ENCODE measurements around the gene NRCAM.

NRCAM gene

DNA sequence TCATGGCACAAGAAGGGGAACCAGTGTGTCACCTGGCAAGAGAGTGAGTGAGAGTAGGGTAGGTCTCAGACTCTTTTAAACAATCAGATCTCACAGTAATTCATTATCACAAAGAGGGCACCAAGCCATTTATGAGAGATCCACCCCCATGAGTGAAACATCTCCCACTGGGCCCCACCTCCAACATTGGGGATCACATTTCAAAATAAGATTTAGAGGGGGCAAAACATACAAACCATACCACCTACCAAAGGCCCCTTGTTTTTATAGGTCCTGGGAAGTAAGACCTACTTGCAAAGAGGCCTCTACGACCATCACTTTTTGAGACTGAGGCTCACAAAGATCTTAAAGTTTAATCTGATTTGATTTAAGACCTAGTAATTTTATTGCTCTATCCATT lies 134.9 kb downstream of the NRCAM start:
- Histone ChIP-seq H3K27ac (ENCODE audit: extremely low read depth, low read depth, low read length) (no peak overlapping the region), H3K36me3 (ENCODE audit: control insufficient read depth in 2 of 2, insufficient read depth in 1 of 2, low read length in 2 of 2) (no peaks in the 10 kb centered on the region), H3K9me3 (ENCODE audit: control insufficient read depth, insufficient read depth, low read depth, low read length) (no peaks in the 10 kb centered on the region), H3K4me1 (ENCODE audit: control insufficient read depth, insufficient read depth, low read length) (peaks cover 7% of the 10 kb centered on the region; the same call in 1 of the 2 replicates), H3K4me3 (ENCODE audit: low read depth, low read length) (no peak overlapping the region)
- CTCF ChIA-PET, result no interaction called here
- TF ChIP-seq ZNF350 (tag by site-specific recombination; IDR thresholded peaks at IDR 0.05) (no peak), ZFHX2 (tag by site-specific recombination; conservative IDR thresholded peaks at IDR 0.05) (peak; percentile 46), EGR2 (tag by site-specific recombination; IDR thresholded peaks at IDR 0.05; ENCODE audit: low read depth) (0 out of 2 replicates have a peak, but pooled peaks have one; percentile 38), ZNF585B (tag by site-specific recombination; IDR thresholded peaks at IDR 0.05) (no peak), ZNF530 (tag by site-specific recombination; IDR thresholded peaks at IDR 0.05; ENCODE audit: low read depth) (no peak), ZNF48 (tag by site-specific recombination; IDR thresholded peaks at IDR 0.05) (no peak), GLIS1 (tag by site-specific recombination; IDR thresholded peaks at IDR 0.05) (peak; percentile 95)
- POLR2A ChIA-PET, result no interaction called here

DNA sequence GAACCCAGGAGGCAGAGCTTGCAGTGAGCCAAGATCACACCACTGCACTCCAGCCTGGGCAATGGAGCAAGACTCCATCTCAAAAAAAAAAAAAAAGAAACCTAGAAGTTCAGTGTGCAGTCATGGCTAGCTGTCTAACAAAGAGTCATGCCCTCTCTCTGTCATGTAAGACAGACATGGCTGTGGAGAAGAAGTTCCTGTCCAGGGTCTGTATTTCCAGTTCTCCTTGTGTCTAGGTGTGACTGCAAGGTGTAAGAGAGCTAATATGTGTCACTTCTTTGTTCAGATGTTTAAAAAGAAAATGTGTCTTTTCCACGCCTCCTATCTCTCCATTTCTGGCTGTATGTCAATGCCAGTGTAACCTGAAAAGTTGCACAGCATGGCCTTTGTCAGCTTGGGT lies 139.5 kb downstream of the NRCAM start:
- POLR2A ChIA-PET, result no interaction called here
- Histone ChIP-seq H3K4me1 (ENCODE audit: control insufficient read depth, insufficient read depth, low read length) (no peaks in the 10 kb centered on the region), H3K36me3 (ENCODE audit: control insufficient read depth in 2 of 2, insufficient read depth in 1 of 2, low read length in 2 of 2) (no peaks in the 10 kb centered on the region), H3K9me3 (ENCODE audit: control insufficient read depth, insufficient read depth, low read depth, low read length) (no peaks in the 10 kb centered on the region), H3K27ac (ENCODE audit: extremely low read depth, low read depth, low read length) (no peak overlapping the region), H3K4me3 (ENCODE audit: low read depth, low read length) (no peak overlapping the region)
- TF ChIP-seq ZBTB17 (tag by site-specific recombination; IDR thresholded peaks at IDR 0.05), result no peak
- no peak for TF ChIP-seq ZNF16 (tag by site-specific recombination; IDR thresholded peaks at IDR 0.05; ENCODE audit: low read depth)
- TF ChIP-seq ZNF776 (tag by site-specific recombination; IDR thresholded peaks at IDR 0.05; ENCODE audit: borderline replicate concordance), result no peak
- TF ChIP-seq ZNF654 (tag by site-specific recombination; IDR thresholded peaks at IDR 0.05; ENCODE audit: low read depth), result no peak
- TF ChIP-seq ZNF837 (tag by site-specific recombination; IDR thresholded peaks at IDR 0.05), result no peak
- TF ChIP-seq ZNF350 (tag by site-specific recombination; IDR thresholded peaks at IDR 0.05), result no peak
- no peak for TF ChIP-seq ZSCAN30 (tag by site-specific recombination; IDR thresholded peaks at IDR 0.05)
- TF ChIP-seq, protein P1, sequence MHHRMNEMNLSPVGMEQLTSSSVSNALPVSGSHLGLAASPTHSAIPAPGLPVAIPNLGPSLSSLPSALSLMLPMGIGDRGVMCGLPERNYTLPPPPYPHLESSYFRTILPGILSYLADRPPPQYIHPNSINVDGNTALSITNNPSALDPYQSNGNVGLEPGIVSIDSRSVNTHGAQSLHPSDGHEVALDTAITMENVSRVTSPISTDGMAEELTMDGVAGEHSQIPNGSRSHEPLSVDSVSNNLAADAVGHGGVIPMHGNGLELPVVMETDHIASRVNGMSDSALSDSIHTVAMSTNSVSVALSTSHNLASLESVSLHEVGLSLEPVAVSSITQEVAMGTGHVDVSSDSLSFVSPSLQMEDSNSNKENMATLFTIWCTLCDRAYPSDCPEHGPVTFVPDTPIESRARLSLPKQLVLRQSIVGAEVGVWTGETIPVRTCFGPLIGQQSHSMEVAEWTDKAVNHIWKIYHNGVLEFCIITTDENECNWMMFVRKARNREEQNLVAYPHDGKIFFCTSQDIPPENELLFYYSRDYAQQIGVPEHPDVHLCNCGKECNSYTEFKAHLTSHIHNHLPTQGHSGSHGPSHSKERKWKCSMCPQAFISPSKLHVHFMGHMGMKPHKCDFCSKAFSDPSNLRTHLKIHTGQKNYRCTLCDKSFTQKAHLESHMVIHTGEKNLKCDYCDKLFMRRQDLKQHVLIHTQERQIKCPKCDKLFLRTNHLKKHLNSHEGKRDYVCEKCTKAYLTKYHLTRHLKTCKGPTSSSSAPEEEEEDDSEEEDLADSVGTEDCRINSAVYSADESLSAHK (tag by site-specific recombination; IDR thresholded peaks at IDR 0.05), result no peak
- no peak for TF ChIP-seq ZNF37A (tag by site-specific recombination; IDR thresholded peaks at IDR 0.05)
- TF ChIP-seq ZNF768 (tag by site-specific recombination; IDR thresholded peaks at IDR 0.05), result no peak
- no peak for TF ChIP-seq ZNF184 (tag by site-specific recombination; IDR thresholded peaks at IDR 0.05)
- TF ChIP-seq ZNF324 (tag by site-specific recombination; IDR thresholded peaks at IDR 0.05), result no peak
- TF ChIP-seq ZNF701 (tag by site-specific recombination; IDR thresholded peaks at IDR 0.05), result no peak
- no peak for TF ChIP-seq SP2 (tag by site-specific recombination; IDR thresholded peaks at IDR 0.05)
- no peak for TF ChIP-seq ZNF223 (tag by site-specific recombination; IDR thresholded peaks at IDR 0.05)
- TF ChIP-seq ZNF596 (tag by site-specific recombination; IDR thresholded peaks at IDR 0.05), result no peak
- no peak for TF ChIP-seq ZNF121 (tag by site-specific recombination; IDR thresholded peaks at IDR 0.05)
- CTCF ChIA-PET, result interaction anchor here (0.5 kb wide), 1 partner anchor 143 kb away, joined by 4 read pairs; no protein-coding TSS in a partner anchor

DNA sequence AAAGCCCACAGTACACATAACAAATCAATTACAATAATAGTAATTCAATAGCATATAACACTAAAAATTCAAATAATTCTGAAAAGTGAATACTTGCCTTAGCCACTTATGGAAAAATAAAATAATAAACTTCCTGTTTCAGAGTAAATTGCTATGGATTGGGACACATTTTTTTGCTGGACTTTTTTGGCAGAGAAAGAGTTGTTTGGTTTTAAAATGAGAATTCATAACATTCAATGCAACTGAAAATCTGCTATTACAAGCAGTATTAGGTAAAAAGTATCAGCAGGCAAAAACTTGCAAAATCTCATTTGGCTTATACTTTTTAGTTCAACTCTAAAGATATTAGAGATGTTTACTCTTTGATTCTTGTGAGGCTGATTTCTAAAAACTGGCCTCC lies 141.7 kb downstream of the NRCAM start:
- CTCF ChIA-PET, result no interaction called here
- POLR2A ChIA-PET, result no interaction called here

More for the DNA sequence above, 141.7 kb downstream of the NRCAM start:
- H3K9me3 ChIP-seq (ENCODE audit: control insufficient read depth, insufficient read depth, low read depth, low read length), result no peaks in the 10 kb centered on the region
- no peaks in the 10 kb centered on the region for H3K36me3 ChIP-seq (ENCODE audit: control insufficient read depth in 2 of 2, insufficient read depth in 1 of 2, low read length in 2 of 2)
- TF ChIP-seq, protein P2, sequence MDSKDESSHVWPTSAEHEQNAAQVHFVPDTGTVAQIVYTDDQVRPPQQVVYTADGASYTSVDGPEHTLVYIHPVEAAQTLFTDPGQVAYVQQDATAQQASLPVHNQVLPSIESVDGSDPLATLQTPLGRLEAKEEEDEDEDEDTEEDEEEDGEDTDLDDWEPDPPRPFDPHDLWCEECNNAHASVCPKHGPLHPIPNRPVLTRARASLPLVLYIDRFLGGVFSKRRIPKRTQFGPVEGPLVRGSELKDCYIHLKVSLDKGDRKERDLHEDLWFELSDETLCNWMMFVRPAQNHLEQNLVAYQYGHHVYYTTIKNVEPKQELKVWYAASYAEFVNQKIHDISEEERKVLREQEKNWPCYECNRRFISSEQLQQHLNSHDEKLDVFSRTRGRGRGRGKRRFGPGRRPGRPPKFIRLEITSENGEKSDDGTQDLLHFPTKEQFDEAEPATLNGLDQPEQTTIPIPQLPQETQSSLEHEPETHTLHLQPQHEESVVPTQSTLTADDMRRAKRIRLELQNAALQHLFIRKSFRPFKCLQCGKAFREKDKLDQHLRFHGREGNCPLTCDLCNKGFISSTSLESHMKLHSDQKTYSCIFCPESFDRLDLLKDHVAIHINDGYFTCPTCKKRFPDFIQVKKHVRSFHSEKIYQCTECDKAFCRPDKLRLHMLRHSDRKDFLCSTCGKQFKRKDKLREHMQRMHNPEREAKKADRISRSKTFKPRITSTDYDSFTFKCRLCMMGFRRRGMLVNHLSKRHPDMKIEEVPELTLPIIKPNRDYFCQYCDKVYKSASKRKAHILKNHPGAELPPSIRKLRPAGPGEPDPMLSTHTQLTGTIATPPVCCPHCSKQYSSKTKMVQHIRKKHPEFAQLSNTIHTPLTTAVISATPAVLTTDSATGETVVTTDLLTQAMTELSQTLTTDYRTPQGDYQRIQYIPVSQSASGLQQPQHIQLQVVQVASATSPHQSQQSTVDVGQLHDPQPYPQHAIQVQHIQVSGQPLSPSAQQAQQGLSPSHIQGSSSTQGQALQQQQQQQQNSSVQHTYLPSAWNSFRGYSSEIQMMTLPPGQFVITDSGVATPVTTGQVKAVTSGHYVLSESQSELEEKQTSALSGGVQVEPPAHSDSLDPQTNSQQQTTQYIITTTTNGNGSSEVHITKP (tag by site-specific recombination; IDR thresholded peaks at IDR 0.05), result no peak
- TF ChIP-seq ZIC2 (tag by site-specific recombination; IDR thresholded peaks at IDR 0.05) (no peak), ZNF138 (tag by site-specific recombination; IDR thresholded peaks at IDR 0.05; ENCODE audit: borderline replicate concordance) (no peak)
- no peak overlapping the region for H3K4me3 ChIP-seq (ENCODE audit: low read depth, low read length)
- no peaks in the 10 kb centered on the region for H3K4me1 ChIP-seq (ENCODE audit: control insufficient read depth, insufficient read depth, low read length)
- no peak overlapping the region for H3K27ac ChIP-seq (ENCODE audit: extremely low read depth, low read depth, low read length)
